ENCODE data around the gene RICTOR.

GRCh38 chr5:39053189-39053588, 21.0 kb downstream of the RICTOR start:
- no peak for TF ChIP-seq POLR2AphosphoS5 (IDR thresholded peaks at IDR 0.05; ENCODE audit: insufficient read depth, low read depth, low read length)
- TF ChIP-seq POLR2A (IDR thresholded peaks at IDR 0.05; ENCODE audit: low read depth, low read length) = no peak
- no peak for TF ChIP-seq CTCF (IDR thresholded peaks at IDR 0.05; ENCODE audit: extremely low read depth in 1 of 2, insufficient read depth in 1 of 2, low read depth in 1 of 2, low read length in 2 of 2)
- no peak for TF ChIP-seq MAX (IDR thresholded peaks at IDR 0.05; ENCODE audit: insufficient read depth, insufficient read length)
- TF ChIP-seq FOS (IDR thresholded peaks at IDR 0.05; ENCODE audit: borderline replicate concordance, insufficient read depth, low read length) = no peak
